ENCODE data around the gene AFF1. TPM values are rescaled to one million over a fixed set of nuclear protein-coding genes. Genes with fewer than 3 reads are reported as not detected.

The AFF1 gene
- total RNA-seq, 1 experiment from 2014 or later = 23.9 TPM

DNA sequence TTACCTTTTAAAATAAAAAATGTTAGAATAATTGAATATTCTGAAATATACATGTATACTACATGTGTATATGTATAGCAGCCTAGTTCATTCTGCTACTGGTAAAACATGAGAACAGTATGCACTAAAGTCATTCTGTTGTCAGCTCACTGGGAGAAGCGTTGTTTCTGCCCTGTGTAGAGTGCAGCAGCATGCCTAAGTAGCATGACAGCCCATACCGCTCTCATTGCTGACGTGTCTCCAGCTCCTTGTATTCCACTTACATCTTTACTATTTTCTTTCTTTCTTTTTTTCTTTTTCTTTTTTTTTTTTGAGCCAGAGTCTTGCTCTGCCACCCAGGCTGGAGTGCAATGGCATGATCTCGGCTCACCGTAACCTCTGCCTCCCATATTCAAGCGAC is 194.9 kb downstream of the AFF1 start:
- TF ChIP-seq SIN3A (IDR thresholded peaks at IDR 0.05; ENCODE audit: borderline replicate concordance, insufficient read depth, low read depth, low read length) (no peak), POLR2AphosphoS5 (IDR thresholded peaks at IDR 0.05; ENCODE audit: low read depth, low read length) (no peak), TCF7L2 (IDR thresholded peaks at IDR 0.05; ENCODE audit: low read depth, low read length) (no peak)
- TF ChIP-seq, protein P1, sequence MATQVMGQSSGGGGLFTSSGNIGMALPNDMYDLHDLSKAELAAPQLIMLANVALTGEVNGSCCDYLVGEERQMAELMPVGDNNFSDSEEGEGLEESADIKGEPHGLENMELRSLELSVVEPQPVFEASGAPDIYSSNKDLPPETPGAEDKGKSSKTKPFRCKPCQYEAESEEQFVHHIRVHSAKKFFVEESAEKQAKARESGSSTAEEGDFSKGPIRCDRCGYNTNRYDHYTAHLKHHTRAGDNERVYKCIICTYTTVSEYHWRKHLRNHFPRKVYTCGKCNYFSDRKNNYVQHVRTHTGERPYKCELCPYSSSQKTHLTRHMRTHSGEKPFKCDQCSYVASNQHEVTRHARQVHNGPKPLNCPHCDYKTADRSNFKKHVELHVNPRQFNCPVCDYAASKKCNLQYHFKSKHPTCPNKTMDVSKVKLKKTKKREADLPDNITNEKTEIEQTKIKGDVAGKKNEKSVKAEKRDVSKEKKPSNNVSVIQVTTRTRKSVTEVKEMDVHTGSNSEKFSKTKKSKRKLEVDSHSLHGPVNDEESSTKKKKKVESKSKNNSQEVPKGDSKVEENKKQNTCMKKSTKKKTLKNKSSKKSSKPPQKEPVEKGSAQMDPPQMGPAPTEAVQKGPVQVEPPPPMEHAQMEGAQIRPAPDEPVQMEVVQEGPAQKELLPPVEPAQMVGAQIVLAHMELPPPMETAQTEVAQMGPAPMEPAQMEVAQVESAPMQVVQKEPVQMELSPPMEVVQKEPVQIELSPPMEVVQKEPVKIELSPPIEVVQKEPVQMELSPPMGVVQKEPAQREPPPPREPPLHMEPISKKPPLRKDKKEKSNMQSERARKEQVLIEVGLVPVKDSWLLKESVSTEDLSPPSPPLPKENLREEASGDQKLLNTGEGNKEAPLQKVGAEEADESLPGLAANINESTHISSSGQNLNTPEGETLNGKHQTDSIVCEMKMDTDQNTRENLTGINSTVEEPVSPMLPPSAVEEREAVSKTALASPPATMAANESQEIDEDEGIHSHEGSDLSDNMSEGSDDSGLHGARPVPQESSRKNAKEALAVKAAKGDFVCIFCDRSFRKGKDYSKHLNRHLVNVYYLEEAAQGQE (IDR thresholded peaks at IDR 0.05; ENCODE audit: insufficient read depth in 1 of 2, low read depth in 2 of 2, low read length in 1 of 2) = no peak
- TF ChIP-seq, protein P2, sequence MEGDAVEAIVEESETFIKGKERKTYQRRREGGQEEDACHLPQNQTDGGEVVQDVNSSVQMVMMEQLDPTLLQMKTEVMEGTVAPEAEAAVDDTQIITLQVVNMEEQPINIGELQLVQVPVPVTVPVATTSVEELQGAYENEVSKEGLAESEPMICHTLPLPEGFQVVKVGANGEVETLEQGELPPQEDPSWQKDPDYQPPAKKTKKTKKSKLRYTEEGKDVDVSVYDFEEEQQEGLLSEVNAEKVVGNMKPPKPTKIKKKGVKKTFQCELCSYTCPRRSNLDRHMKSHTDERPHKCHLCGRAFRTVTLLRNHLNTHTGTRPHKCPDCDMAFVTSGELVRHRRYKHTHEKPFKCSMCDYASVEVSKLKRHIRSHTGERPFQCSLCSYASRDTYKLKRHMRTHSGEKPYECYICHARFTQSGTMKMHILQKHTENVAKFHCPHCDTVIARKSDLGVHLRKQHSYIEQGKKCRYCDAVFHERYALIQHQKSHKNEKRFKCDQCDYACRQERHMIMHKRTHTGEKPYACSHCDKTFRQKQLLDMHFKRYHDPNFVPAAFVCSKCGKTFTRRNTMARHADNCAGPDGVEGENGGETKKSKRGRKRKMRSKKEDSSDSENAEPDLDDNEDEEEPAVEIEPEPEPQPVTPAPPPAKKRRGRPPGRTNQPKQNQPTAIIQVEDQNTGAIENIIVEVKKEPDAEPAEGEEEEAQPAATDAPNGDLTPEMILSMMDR (IDR thresholded peaks at IDR 0.05) = no peak
- no peaks in the 10 kb centered on the region for H3K9me3 ChIP-seq (ENCODE audit: control insufficient read depth, insufficient read depth, low read depth, low read length)
- ChIA-PET POLR2A (no interaction called here), CTCF (no interaction called here)
- BruUV-seq (replicated peaks) = no TSS peak
- H3K4me3 ChIP-seq (ENCODE audit: low read depth in 2 of 2, low read length in 2 of 2) = no peak overlapping the region
- ATAC-seq (no peak), DNase-seq (ENCODE audit: low read depth, low spot score) (no peak)
- no peaks in the 10 kb centered on the region for H3K4me1 ChIP-seq (ENCODE audit: control insufficient read depth, insufficient read depth, low read length)
- no peaks in the 10 kb centered on the region; the same call in 1 of the 2 replicates for H3K36me3 ChIP-seq (ENCODE audit: control insufficient read depth, insufficient read depth, low read length)
- intact Hi-C loops (cut with micrococcal nuclease; ENCODE audit: unreplicated experiment) (no loop called here), in situ Hi-C loops (cut with HindIII; ENCODE audit: low pct_unique_long_range_greater_than_20kb, low sequenced_read_pairs) (no loop called here)
- no peak overlapping the region for H3K27ac ChIP-seq (ENCODE audit: low read length)
- H3K27me3 ChIP-seq (ENCODE audit: control insufficient read depth, insufficient read depth, low read length) = no peaks in the 10 kb centered on the region

DNA sequence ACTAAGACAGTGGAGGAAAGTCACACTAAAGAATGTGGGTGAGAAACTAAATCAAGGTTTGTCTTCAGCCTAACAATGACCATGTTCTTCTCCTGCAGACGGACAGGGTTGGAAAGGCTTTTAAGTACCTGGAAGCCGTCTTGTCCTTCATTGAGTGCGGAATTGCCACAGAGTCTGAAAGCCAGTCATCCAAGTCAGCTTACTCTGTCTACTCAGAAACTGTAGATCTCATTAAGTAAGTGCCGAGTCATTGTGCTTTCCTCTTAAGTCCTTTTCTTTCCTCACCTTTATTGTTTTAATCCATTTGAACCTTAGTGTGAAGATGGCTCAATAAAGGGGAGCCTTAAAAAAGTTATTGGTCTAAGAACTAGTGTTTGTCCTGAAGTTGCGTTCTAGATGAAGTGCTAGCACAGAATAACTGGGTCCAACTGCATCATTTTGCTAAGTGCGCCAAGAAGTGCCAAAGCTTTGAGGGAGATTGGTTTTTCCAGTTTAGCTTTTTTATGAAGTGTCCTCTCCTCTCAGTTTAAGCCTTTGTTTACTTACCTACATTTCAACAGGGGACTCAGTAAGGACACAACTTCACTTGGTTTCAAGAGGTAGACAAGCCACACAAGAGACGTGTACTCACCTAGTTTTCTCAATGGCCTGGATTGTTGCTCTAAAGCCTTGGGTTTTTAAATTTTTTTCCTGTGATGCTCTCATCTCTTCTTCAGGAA is 196.3 kb downstream of the AFF1 start:
- in situ Hi-C loops (cut with HindIII; ENCODE audit: low pct_unique_long_range_greater_than_20kb, low sequenced_read_pairs) (no loop called here), intact Hi-C loops (cut with micrococcal nuclease; ENCODE audit: unreplicated experiment) (no loop called here)
- CTCF ChIA-PET = no interaction called here
- ATAC-seq = no peak
- BruUV-seq (replicated peaks) = no TSS peak
- no peaks in the 10 kb centered on the region for H3K9me3 ChIP-seq (ENCODE audit: control insufficient read depth, insufficient read depth, low read depth, low read length)
- POLR2A ChIA-PET = no interaction called here
- no peak overlapping the region for H3K27ac ChIP-seq (ENCODE audit: low read length)
- no peak overlapping the region for H3K4me3 ChIP-seq (ENCODE audit: low read depth in 2 of 2, low read length in 2 of 2)
- no peaks in the 10 kb centered on the region for H3K27me3 ChIP-seq (ENCODE audit: control insufficient read depth, insufficient read depth, low read length)
- no peak for TF ChIP-seq SIN3A (IDR thresholded peaks at IDR 0.05; ENCODE audit: borderline replicate concordance, insufficient read depth, low read depth, low read length)
- TF ChIP-seq, protein P2 (IDR thresholded peaks at IDR 0.05) = no peak
- no peak for TF ChIP-seq POLR2AphosphoS5 (IDR thresholded peaks at IDR 0.05; ENCODE audit: low read depth, low read length)
- TF ChIP-seq, protein P1 (IDR thresholded peaks at IDR 0.05; ENCODE audit: insufficient read depth in 1 of 2, low read depth in 2 of 2, low read length in 1 of 2) = no peak
- no peak for TF ChIP-seq TCF7L2 (IDR thresholded peaks at IDR 0.05; ENCODE audit: low read depth, low read length)
- DNase-seq (ENCODE audit: low read depth, low spot score) = no peak
- no peaks in the 10 kb centered on the region for H3K4me1 ChIP-seq (ENCODE audit: control insufficient read depth, insufficient read depth, low read length)
- H3K36me3 ChIP-seq (ENCODE audit: control insufficient read depth, insufficient read depth, low read length) = no peaks in the 10 kb centered on the region; the same call in 1 of the 2 replicates

All from Panc1 (cell line).